HG02884 (cell line): ENCODE measurements around the gene BCAP31.
"Not testable (repeated sequence)": the region's sequence is repeated elsewhere in the genome, so short reads cannot be mapped to it uniquely, and the experiment has no call there.

Experiments used
- ATAC-seq: cut with Tn5 transposase; IDR thresholded peaks from one replicate; pipeline ENCODE4 v1.9.1; 2021; ENCODE audit warnings: mild to moderate bottlenecking, moderate library complexity; ENCODE audit not compliant: unreplicated experiment

Gene BCAP31

GRCh38 chrX:153763298-153763932 lies 39.2 kb upstream of the BCAP31 start:
- ATAC-seq, result no peak

- ATAC-seq, result no peak
These were observed 38.5 kb upstream of the BCAP31 start for GRCh38 chrX:153762626-153763173.

GRCh38 chrX:153761863-153762262 lies 37.7 kb upstream of the BCAP31 start:
- no peak for ATAC-seq

GRCh38 chrX:153755136-153755535 lies 30.9 kb upstream of the BCAP31 start:
- no peak for ATAC-seq

- no peak for ATAC-seq
These were observed 26.1 kb upstream of the BCAP31 start for GRCh38 chrX:153750127-153750774.

- ATAC-seq, result not testable (repeated sequence)
These were observed 24.8 kb upstream of the BCAP31 start for GRCh38 chrX:153749017-153749416.

GRCh38 chrX:153746991-153747390 lies 22.8 kb upstream of the BCAP31 start:
- not testable (repeated sequence) for ATAC-seq

- no peak for ATAC-seq
These were observed 22.2 kb upstream of the BCAP31 start for GRCh38 chrX:153746359-153746758.

GRCh38 chrX:153745067-153745433 lies 20.9 kb upstream of the BCAP31 start:
- ATAC-seq, result not testable (repeated sequence)

- ATAC-seq, result no peak
These were observed 20.3 kb upstream of the BCAP31 start for GRCh38 chrX:153744210-153745066.

- not testable (repeated sequence) for ATAC-seq
These were observed 19.5 kb upstream of the BCAP31 start for GRCh38 chrX:153743468-153744209.

GRCh38 chrX:153742796-153743467 lies 18.7 kb upstream of the BCAP31 start:
- ATAC-seq, result not testable (repeated sequence)

GRCh38 chrX:153742111-153742510 lies 17.9 kb upstream of the BCAP31 start:
- not testable (repeated sequence) for ATAC-seq

- ATAC-seq, result no peak
These were observed 17.3 kb upstream of the BCAP31 start for GRCh38 chrX:153741446-153741845.

GRCh38 chrX:153740631-153741222 lies 16.5 kb upstream of the BCAP31 start:
- no peak for ATAC-seq

- no peak for ATAC-seq
These were observed 15.7 kb upstream of the BCAP31 start for GRCh38 chrX:153739754-153740486.

- ATAC-seq, result no peak
These were observed 13.9 kb upstream of the BCAP31 start for GRCh38 chrX:153738056-153738605.

GRCh38 chrX:153736871-153737441 lies 12.8 kb upstream of the BCAP31 start:
- no peak for ATAC-seq
